ENCODE results near the gene GAGE10. TPM values are rescaled to one million over a fixed set of nuclear protein-coding genes. Genes with fewer than 3 reads are reported as not detected.

The GAGE10 gene
- total and polyA plus RNA-seq, 2 of the 4 experiments (the other 2 are of a cell fraction), result not detected

GRCh38 chrX:49266523-49267445, 36.7 kb upstream of the GAGE10 start:
- peaks cover 14 to 15% of the 10 kb centered on the region in 2 experiments for H3K79me1 ChIP-seq (ENCODE audit: low read depth in 1 of 2, low read length in 2 of 2)
- ATAC-seq (ENCODE audit: low read depth) (no peak), DNase-seq (no peak)
- no peak overlapping the region for H3K23ac ChIP-seq (ENCODE audit: low read depth, low read length)
- no peak overlapping the region for H2AK9ac ChIP-seq (replicated peaks; ENCODE audit: low read depth, low read length, poor library complexity)
- no peak overlapping the region for H3K9ac ChIP-seq (ENCODE audit: low read depth, low read length)
- no peak overlapping the region for H3K4ac ChIP-seq (ENCODE audit: low read depth, low read length)
- H3K36me3 ChIP-seq (ENCODE audit: control insufficient read depth, insufficient read depth, low read length), result peaks cover 2% of the 10 kb centered on the region; the same call in 1 of the 2 replicates
- no peak overlapping the region for H2BK120ac ChIP-seq (ENCODE audit: low read depth, low read length)
- TF ChIP-seq CEBPB (IDR thresholded peaks at IDR 0.05; ENCODE audit: low read depth, low read length) (no peak), USF2 (IDR thresholded peaks at IDR 0.05; ENCODE audit: low read depth, low read length) (no peak), NFE2L2 (IDR thresholded peaks at IDR 0.05; ENCODE audit: low read depth, low read length) (no peak), MXI1 (IDR thresholded peaks at IDR 0.05; ENCODE audit: borderline replicate concordance, low read depth, low read length) (no peak), ELK1 (IDR thresholded peaks at IDR 0.05; ENCODE audit: borderline replicate concordance, low read depth, low read length) (no peak)
- in situ Hi-C loops (cut with MboI; ENCODE audit: low sequenced_read_pairs), result no loop called here
- CTCF ChIA-PET, result no interaction called here
- no peak overlapping the region for H3K14ac ChIP-seq (replicated peaks; ENCODE audit: low read depth, low read length)
- no peak overlapping the region for H2AFZ ChIP-seq (replicated peaks; ENCODE audit: low read length, poor library complexity)
- H4K8ac ChIP-seq (ENCODE audit: low read depth in 2 of 2, low read length in 2 of 2), result no peak overlapping the region
- no peak overlapping the region for H3K18ac ChIP-seq (ENCODE audit: low read depth, low read length)
- H2AK5ac ChIP-seq (ENCODE audit: low read depth, low read length), result no peak overlapping the region
- no TSS peak for BruUV-seq (replicated peaks)
- no peaks in the 10 kb centered on the region for H4K20me1 ChIP-seq (ENCODE audit: insufficient read depth, low read length)
- H2BK20ac ChIP-seq (ENCODE audit: low read depth, low read length), result no peak overlapping the region
- no peak overlapping the region for H4K5ac ChIP-seq (ENCODE audit: low read depth, low read length)
- no peak overlapping the region for H2BK5ac ChIP-seq (ENCODE audit: low read depth, low read length, poor library complexity, severe bottlenecking)
- H3K27me3 ChIP-seq (ENCODE audit: control insufficient read depth, insufficient read depth, low read length), result peaks cover 5% of the 10 kb centered on the region; the same call in 1 of the 2 replicates
- no peak overlapping the region for H3K4me2 ChIP-seq (ENCODE audit: low read depth, low read length)
- H3K9me3 ChIP-seq (ENCODE audit: control insufficient read depth, insufficient read depth, low read length), result no peaks in the 10 kb centered on the region
- H3K4me1 ChIP-seq (ENCODE audit: control insufficient read depth, insufficient read depth, low read length), result 0 out of 2 replicates have a peak, but pooled peaks cover 2% of the 10 kb centered on the region
- H3K4me3 ChIP-seq (ENCODE audit: insufficient read depth, low read depth, low read length), result no peak overlapping the region
- dilution Hi-C loops (cut with HindIII; ENCODE audit: low sequenced_read_pairs, unreplicated experiment), result no loop called here
- no peak overlapping the region for H3K27ac ChIP-seq (ENCODE audit: insufficient read depth, low read length)
- no peaks in the 10 kb centered on the region; the same call in 1 of the 2 replicates for H3K9me1 ChIP-seq (ENCODE audit: insufficient read depth, low read length)
- H3K56ac ChIP-seq (ENCODE audit: extremely low read depth, insufficient read depth, low read length), result no peak overlapping the region
- H4K91ac ChIP-seq (ENCODE audit: insufficient read depth, low read depth, low read length), result no peak overlapping the region
- POLR2A ChIA-PET (ENCODE audit: unreplicated experiment), result no interaction called here
- intact Hi-C loops (cut with micrococcal nuclease), result no loop called here
- H2BK15ac ChIP-seq (ENCODE audit: low read depth, low read length), result no peak overlapping the region
- no CpG with 5 or more reads among the region's 10 CpGs for WGBS, 2 experiments (ENCODE audit: extremely low coverage in 2 of 2, insufficient read length in 1 of 2)

Data from IMR-90 (cell line).